GM21723 (cell line): Measurements from ENCODE around the gene CD93.

ENCODE experiments used
- ATAC-seq: cut with Tn5 transposase; IDR thresholded peaks from one replicate; pipeline ENCODE4 v1.9.1; 2021; ENCODE audit warnings: mild to moderate bottlenecking, moderate library complexity; ENCODE audit not compliant: unreplicated experiment

Gene CD93

DNA sequence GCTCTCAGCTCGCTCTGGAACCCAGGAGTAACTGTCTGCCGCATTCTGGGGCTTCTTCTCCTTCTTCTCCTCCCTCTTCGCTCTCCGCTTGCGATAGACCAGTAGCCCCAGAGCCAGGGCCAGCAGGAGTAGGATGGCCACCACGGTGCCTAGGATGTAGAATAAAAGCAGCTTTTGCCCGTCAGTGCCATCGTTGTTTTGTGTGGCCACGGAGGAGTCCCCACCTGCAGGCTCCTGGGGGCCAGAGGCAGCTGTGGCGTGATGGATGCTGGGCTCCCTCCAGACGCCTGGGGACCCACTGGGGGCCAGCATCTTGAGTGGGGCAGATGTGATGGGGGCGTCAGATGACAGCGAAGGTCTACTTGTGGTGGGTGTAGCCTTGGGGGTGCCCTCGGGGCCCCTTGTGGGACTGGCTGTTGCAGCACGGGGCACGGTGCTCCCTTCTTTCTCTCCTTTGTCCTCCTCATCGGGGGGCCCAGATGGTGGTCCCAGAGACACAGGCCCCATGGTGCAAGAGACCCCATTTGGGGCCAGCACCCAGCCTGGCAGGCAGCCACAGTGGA, 1.8 kb downstream of the CD93 start:
- no peak for ATAC-seq

DNA sequence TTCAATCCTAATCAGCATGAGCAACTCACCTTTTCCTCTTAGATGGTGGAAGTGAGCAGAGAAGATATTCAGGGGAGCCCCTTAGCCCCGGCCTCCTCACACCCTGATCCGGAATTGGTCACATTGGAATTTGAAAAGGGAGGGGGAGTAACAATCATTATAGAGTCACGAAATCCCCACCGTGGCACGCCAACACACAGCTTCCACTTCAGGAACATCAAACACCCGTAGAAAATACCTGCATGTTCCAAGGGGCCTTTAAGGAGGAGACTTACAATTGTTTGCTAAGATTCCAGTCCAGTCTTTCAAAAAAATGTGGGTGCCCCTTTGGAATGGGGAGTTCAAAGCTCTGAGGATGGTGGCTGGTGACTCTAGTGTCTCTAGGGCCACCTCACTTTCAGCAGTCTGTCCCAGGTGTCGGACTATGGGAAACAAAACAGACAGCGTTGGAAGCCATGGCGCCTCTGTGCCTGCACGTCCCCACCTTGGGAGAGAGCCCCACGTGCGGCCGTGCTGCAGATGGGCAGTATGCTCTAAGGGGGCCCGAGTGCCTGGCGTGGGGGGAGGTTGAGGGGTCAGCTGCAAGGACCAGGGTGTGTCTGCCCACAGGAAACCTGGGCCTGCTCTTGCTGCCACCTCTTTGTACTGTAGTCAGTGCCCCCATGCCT, 2.4 kb downstream of the CD93 start:
- no peak for ATAC-seq

DNA sequence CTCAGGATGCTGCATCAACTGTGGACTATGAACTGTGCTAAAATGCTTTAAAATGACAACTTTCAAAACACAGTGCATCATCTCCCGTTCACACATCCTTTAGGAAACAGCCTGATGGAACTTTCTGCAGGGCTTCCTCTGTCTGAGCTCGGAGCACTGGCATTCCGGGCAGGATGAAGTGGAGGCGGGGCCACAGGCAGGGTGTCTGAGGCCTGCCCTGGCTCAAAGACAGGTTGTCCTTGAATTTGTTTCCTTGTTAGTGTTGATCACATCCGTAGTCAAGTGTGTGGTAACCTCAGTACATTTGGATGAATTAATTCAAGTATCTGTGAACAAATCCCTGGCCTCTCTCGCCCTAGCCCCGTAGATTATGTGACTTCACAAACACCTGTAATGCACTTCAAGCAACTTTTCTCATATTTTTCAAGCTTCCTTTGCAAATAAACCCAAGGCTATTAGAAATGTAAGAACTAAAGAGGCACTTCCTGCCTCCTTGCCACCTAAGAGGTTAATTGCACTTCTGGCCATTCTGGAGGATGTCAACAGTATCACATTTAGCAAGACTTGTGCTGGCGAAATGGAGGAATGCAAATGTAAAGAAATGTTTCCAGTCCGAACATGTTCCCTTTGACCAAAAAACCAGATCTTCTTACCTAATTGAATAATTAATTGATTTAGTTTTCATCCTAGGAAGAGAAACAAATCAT, 3.1 kb downstream of the CD93 start:
- ATAC-seq: no peak

DNA sequence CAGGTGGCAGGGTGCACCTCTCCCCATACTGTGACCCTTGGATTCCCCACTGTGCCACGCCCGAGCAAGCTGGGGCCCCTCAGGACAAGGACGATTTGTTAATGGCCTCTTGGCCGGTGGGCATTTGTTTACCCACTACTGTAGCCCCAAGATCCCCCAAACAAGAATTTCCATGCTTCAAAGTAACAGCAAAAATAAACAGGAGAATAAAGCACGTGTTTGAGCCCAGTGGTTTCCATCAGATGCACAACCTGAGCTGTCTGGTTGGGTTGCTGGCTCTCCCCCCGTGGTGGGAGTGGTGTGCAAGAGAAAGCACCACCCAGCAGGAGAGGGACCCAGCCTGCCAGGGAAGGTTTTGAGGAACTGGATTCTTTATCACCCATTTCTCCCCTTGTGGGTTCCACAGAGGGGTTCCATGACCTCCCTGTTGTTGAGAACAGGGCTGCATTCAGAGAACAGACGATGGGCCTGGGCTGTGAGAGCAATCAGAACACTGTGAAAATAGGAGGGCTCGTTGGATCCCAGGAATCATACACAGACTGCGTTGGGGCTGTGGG, 4.8 kb downstream of the CD93 start:
- ATAC-seq: no peak

DNA sequence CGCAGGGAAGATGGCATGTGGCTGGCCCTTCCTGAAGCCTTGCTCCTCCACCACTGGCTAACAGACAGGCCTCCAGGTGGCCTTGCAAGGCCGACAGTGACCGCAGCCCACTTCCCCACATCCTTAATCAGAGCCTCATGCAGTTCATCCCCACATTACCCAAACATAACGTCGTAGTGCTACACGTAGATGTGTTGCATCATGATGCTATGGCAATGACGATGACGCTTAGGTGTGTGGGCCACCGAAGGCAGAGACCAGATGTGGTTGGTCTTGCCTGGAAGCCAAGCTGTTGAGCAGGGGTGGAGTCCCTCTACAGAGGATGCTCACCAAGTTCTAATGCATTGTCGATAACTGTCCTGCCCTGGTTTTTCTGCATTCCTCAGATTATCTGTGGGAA, 5.6 kb downstream of the CD93 start:
- no peak for ATAC-seq

DNA sequence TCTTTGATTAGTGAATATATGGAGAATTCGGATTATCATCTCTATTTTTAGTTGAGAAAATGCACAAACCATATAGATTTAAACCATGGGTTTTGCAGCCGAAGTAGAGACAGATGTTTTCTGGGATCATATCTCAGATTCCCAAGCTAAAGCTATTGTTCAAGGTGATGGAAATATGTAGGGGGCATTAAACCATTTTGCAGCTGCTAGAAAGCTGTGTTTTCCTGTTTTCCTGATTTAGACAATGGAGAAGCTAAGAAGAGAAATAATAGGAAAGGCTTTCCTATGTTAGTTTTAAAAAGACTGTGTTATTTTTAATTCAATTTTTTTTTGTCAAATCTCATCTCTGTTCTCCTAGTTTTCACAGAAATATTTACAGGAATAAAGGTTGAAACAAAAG, 6.2 kb downstream of the CD93 start:
- ATAC-seq: no peak

DNA sequence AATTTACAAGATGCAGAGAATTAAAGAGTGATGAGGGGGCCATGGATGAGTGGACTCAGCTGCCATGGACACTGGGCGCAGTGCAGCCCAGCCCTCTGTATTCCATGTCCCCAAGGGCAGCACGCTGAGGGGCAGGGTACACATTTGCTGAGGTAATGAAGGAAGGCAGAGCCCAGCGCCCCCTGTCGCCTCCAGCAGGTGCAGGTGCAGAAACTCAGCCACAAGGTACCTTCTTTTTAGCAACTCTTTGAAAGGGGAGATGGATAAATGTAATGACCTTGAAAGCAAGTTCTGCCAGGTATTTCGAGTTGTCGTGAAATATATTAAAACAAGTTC, 7.1 kb downstream of the CD93 start:
- ATAC-seq: no peak

DNA sequence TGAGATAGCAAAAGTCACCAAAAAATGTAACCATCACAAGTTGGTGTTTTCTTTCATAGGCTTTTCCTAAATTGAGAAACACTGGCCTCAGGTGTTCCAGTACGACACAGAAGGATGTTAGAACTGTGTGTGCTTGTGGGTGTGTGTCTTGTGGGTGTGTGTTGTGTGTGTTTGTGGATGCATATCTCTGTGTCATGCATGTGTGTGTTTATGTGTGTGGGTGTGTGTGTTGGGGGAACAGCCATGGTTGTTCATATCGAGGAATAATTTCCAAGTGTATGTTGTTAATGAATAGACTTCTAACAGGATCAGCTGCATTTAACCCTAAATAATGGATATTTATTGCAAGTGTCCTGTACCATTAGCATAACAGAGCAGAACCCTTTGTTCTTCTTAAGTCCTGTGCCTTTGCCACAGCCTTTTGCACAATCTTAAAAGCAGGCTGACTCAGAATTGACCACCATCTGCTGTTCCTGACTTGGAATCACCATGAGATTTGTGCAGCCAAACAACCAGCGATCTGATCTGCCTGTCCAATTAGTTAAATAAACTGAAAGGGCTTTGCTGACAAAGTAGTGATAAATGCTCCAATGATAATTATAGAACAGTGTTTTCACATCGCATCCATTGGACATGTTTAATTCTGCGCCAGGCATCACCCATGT, 7.6 kb downstream of the CD93 start:
- no peak for ATAC-seq

DNA sequence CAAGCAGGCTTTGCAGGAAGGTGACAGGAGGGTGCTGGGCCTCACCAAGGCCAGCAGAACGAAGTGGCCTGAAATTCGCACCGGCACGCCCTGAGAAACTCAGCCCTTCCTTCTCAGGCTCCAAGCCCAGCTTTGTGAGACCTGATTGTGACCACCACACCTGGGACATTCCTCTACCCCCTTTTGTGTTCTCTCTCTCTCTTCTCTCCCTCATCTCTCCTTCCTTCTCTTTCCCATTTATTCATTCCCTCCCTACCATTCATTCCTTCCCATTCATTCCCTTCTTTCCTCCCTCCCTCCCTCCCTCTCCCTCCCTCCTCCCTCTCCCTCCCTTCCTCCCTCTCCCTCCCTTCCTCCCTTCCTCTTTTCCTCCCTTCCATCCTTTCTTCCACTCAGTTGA, 8.8 kb downstream of the CD93 start:
- ATAC-seq: no peak

DNA sequence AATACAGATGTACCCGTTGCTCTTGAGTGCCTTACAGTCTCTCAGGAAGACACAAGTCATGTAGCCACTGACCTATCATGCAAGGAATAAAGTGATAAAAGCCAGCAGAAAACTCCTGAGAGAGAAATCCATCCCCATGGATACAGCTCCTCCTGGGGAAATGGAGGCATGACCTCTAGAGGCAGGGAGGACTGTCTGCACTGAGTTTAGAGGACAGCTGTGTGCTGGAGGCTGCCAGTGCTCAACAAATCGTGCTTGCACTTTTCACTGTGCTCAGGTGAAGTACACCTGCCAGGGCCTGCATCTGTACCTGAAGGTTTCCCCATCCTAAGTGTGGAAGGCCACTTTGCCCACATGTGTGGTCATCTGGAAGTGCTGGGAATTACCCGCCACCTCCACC, 12.1 kb downstream of the CD93 start:
- no peak for ATAC-seq

DNA sequence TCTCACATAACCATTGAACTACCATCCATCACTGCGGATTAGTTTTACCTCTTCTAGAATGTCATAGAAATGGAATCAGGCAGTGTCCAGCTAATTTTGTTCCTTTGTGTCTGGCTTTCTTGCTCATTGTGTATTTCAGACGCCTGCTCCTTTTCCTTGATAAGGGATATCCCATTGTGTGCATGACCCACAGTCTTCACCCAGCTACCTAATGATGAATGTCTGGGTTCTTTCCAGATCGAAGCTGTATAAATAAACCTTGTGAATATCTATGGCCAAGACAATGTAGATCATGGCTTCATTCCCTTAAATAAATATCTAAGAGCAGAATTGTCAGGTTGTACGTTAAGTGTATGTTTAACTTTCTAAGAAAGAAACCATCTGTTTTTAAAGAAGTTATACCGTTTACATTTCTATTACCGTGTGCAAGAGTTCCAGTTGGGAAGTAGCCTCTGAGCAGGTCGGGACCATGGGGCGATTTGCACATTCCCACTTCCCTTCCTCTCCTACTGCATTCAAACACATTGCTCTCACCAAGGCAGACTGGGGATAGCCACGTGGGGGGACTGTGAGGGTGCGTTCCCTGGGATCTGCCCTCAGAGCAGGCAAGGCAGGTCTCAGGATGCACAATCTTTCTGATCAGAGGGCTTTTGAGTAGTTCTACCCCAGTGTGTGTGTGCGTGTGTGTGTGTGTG, 13.1 kb downstream of the CD93 start:
- ATAC-seq: no peak

DNA sequence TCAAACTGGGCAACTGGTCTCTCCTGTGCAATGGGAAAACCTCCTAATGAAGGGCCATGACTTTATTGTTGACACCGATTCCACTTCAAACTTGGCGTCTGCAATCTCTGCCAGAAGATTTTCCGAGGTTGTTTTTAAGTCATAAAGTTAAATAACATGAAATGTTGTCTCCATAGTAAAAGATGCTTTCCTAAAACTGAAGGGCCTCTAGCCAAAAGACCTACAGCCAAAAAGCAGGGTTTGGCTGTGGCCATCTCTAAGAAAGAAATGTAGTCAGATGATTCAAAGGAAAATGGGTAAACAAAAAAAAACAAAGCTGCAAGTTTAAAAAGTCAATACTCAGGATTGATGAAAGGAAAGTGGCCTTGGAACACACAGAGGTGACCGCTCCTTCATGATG, 14.1 kb downstream of the CD93 start:
- ATAC-seq: no peak

DNA sequence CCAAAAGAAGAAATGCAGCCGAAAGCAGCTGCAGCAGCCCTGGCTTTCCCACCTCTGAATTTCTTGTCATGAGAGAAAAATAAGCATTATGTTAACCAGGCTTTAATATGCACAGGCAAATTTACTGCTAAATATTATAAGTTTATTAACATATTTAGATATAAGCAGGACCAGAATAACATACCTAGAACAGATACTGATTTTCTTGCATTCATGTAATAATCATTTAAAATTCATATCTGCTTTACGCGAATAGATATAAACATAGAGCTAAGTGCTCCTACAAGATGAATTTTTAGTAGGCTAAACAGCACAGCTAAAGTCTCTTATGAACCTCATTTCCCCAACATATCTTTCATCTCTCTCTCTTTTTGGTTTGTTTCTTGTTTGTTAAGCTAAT, 14.7 kb downstream of the CD93 start:
- ATAC-seq: no peak

DNA sequence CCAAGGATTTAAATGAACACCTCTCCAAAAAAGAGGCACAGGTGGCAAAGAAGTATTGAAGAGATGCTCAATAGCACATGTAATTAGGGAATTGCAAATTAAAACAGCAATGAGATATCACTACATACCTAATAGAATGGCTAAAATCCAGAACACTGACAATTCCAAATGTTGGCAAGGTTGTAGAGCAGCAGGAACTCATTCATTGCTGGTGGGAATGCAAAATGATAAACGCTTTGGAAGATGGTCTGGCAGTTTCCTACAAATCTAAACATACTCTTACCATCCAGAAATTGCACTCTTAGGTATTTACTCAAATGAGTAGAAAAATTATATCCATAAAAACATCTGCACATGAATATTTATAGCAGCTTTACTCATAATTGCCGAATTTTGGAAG, 17.0 kb downstream of the CD93 start:
- ATAC-seq: no peak

DNA sequence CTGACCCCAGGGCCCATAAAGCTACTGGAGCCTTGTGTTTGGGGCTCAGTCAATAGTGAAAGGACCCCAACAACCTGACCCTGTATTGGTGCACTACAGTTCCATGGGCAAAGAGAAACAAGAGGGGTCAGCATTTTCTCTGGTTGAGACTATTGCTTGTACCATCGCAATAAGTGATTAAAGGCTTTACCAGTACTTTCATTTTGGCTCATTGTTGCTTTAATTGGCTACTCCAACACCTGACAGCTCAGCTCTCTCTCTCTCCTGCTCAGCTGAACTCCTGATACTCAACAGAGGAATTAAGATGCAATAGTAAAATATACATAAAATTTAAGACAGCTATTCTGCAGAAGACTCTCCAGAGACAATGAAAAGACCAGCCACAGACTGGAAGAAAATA, 17.8 kb downstream of the CD93 start:
- ATAC-seq: no peak

DNA sequence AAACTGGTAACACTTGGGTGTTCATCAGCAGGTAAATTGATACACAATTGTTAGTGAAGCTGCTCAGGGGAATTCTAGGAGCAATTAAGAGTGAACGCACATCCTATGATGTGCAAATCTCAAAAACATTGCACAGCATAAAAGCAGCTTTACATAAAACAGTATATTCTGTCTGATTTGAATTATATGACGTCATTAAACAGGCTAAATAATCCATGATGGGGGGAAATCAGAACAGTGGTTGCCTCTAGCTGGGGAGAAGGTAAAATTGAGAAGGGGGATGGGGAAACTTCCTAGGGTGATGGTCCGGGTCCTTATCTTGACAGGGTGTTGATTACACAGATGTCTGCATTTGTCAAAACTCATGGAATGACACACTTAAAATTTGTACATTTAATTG, 19.4 kb downstream of the CD93 start:
- ATAC-seq: no peak

DNA sequence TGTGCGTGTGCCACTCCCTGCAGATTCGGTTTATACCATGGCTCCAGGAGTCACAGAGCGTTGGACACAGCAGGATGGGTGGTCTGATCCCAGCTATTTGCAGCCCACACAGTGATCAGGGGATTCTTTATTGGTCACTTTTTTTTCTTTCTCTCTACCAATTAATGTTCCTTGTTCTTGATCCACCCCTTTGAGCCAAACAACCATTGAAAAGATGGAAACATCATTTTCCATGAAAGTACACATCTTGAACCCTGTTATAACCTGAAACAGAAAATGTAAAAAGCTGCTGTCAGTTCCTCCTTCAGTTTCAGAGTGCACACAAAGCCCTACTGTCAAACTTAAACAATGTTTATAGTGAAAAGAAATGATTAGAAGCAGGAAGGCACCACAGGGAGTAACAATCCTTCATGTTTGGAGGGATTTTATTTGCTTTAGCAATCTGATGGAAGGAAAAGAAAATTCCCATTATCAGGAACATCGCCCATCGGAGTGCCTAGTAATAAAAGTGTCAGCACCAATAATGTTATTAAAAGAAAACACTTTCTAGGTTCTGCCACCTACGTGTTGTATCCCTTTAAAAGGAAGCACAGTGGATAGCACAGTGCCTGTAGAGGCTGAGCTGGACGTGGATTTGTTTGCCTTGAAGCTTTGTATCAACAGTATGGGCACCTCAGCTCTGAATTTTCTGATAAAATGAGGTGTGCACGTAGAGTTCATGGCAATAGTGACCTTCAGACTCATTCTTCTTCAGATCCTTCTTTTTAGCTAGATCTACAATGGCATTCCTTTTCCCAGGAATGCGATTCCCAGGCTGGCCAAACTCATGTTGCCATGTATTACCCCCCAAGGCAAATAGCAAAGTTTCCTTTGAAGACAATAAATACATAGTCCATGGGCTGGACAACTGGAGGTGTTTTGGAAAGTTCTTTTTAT, 20.6 kb downstream of the CD93 start:
- no peak for ATAC-seq

DNA sequence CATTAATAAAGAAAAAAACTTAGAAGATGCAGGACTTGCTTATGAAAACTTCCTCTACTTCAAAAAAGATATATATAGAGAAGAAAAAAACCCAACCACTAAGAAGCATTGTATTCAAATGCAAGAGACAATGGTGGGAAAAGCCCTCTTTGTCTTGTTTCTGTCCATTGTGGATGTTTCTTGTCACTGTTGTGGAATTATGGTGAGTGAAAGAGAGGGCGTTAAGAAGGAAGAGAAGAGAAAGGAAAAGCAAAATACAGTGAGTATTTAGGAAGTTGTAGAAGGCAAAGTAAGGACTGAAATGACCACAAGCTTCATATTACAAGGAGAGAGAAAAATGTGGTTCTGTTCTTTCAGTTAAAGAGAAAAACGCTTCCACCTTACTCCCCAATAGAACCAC, 22.5 kb downstream of the CD93 start:
- no peak for ATAC-seq

DNA sequence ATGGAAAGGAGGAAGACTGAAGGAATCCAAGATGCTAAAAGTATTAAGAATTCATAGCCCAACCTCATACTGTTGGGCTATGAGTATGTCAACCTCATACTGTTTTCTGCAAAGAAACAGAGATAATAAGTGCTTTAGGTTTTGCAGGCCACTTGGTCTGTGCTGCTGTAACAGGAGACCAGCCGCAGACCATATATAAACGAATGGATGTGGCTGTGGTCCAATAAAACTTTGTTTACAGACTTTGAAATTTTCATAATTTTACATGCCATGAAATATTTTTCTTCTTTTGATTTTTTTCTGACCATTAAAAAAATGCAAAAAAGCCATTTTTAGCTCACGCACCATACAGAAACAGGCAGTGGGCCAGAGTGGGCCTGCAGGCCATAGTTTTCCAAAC, 23.0 kb downstream of the CD93 start:
- ATAC-seq: no peak

DNA sequence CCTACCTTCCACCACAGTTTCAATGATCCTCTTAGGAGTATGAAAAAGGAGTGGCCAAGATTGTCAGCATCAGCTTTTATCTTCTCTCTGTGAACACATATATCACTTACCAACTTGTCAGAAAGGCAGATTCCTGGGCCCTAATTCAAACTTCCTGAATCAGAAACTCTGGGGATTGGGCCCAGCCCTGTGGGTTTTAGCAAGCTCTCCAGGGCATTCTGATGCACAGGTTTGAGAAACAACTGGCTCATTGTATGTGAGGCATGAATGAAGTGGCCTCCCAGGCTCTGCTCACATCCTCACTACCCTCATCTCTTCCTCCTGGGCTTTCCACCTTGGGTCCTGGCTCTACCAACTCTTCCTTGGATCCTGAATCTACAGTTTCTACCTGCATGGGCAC, 23.5 kb downstream of the CD93 start:
- no peak for ATAC-seq
